ENCODE data around the gene MTCH1.

DNA sequence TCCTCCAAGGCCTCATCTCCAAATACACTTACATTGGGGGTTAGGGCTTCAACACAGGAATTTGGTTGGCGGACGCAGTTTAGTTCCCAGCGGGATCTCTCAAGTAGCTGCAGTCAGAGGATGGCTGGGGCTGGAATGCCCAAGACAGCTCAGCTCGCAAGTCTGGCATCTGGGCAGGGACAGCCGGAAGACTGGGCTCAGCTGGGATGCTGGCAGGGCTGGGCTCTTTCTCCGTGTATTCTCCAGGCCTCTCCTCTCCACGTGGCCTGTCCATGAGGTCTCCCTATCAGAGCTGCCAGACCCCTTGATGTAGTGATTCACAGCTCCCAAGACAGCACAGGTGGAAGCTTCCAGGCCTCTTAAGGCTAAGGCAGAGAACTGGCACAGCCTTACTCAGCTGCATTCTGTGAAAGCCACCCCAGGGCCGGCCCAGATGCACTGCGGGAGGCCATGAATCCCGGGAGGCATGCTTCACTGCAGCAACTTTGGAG is 24.5 kb upstream of the MTCH1 start:
- no peak for TF ChIP-seq CTCF (IDR thresholded peaks at IDR 0.05)
- no peak for TF ChIP-seq POLR2A (IDR thresholded peaks at IDR 0.05)
